WTC11 (cell line): ENCODE results near the gene PDZK1IP1.

Source experiments
- ATF6 ChIP-seq: sonication (generic); formaldehyde crosslinking; IDR thresholded peaks from 2 replicates; pipeline ENCODE4 v1.8.1; 2023; ENCODE audit warnings: mild to moderate bottlenecking, missing genetic modification reagents
- CREB1 ChIP-seq: sonication (generic); formaldehyde crosslinking; IDR thresholded peaks from 2 replicates; pipeline ENCODE4 v1.8.0; 2023; ENCODE audit warnings: mild to moderate bottlenecking, missing genetic modification reagents
- CTCF ChIP-seq: fragments of 200-600 bp; IDR thresholded peaks from 2 replicates; pipeline ENCODE4 v1.8.0; 2022; ENCODE audit warnings: antibody characterized with exemption
- FOXP1 ChIP-seq: sonication (generic); formaldehyde crosslinking; IDR thresholded peaks from 2 replicates; pipeline ENCODE4 v1.8.0; 2022; ENCODE audit warnings: missing genetic modification reagents, mild to moderate bottlenecking, moderate library complexity, borderline replicate concordance
- NFYB ChIP-seq: sonication (generic); formaldehyde crosslinking; conservative IDR thresholded peaks from 2 replicates; pipeline ENCODE4 v1.8.0; 2022; ENCODE audit warnings: low read depth, missing genetic modification reagents
- TEAD4 ChIP-seq: sonication (generic); formaldehyde crosslinking; IDR thresholded peaks from 2 replicates; pipeline ENCODE4 v1.8.0; 2022; ENCODE audit warnings: mild to moderate bottlenecking, missing genetic modification reagents
- USF1 ChIP-seq: sonication (generic); formaldehyde crosslinking; IDR thresholded peaks from 2 replicates; pipeline ENCODE4 v1.8.0; 2022; ENCODE audit warnings: mild to moderate bottlenecking, missing genetic modification reagents
- ZNF219 ChIP-seq: sonication (generic); formaldehyde crosslinking; IDR thresholded peaks from 2 replicates; pipeline ENCODE4 v1.8.0; 2023; ENCODE audit warnings: missing genetic modification reagents, mild to moderate bottlenecking, borderline replicate concordance

GRCh38 chr1:47231301-47232186 is 41.7 kb upstream of the PDZK1IP1 start:
- TF ChIP-seq ATF6 (CRISPR knock-in tag): no peak
- TF ChIP-seq NFYB (CRISPR knock-in tag): no peak
- no peak for TF ChIP-seq USF1 (CRISPR knock-in tag)
- no peak for TF ChIP-seq CTCF
- no peak for TF ChIP-seq ZNF219 (CRISPR knock-in tag)
- no peak for TF ChIP-seq TEAD4 (CRISPR knock-in tag)
- no peak for TF ChIP-seq CREB1 (CRISPR knock-in tag)
- TF ChIP-seq FOXP1 (CRISPR knock-in tag): 0 out of 2 replicates have a peak, but pooled peaks have one; percentile 33
